Activated CD4-positive, alpha-beta T cell treated with anti-CD3 and anti-CD28 coated beads, Interleukin-2, Interleukin-4, amounts not matched to agents 100 ng/mL and 50 ng/mL, durations not matched to agents 16 hours and 8 hours (primary cell): ENCODE data around the gene RTF1.
"Not testable (repeated sequence)": the region's sequence is repeated elsewhere in the genome, so short reads cannot be mapped to it uniquely, and the experiment has no call there.

Experiments used
- DNase-seq: peaks from one replicate; pipeline ENCODE4 v3.0.0-alpha.2; 2020; ENCODE audit warnings: low spot score

Gene RTF1

GRCh38 chr15:41437448-41437847, 20.6 kb downstream of the RTF1 start:
- no peak for DNase-seq

GRCh38 chr15:41438206-41438605, 21.3 kb downstream of the RTF1 start:
- no peak for DNase-seq

GRCh38 chr15:41438745-41439144, 21.9 kb downstream of the RTF1 start:
- DNase-seq, result not testable (repeated sequence)

GRCh38 chr15:41443275-41443674, 26.4 kb downstream of the RTF1 start:
- DNase-seq, result no peak

GRCh38 chr15:41445399-41445798, 28.5 kb downstream of the RTF1 start:
- no peak for DNase-seq

- DNase-seq, result no peak
Measured at GRCh38 chr15:41462084-41462795, 45.3 kb downstream of the RTF1 start.

- no peak for DNase-seq
Measured at GRCh38 chr15:41464889-41465580, 48.1 kb downstream of the RTF1 start.

- DNase-seq, result peak; percentile 40
Measured at GRCh38 chr15:41465822-41466421, 49.0 kb downstream of the RTF1 start.

- DNase-seq, result no peak
Measured at GRCh38 chr15:41466711-41467110, 49.8 kb downstream of the RTF1 start.

- DNase-seq, result not testable (repeated sequence)
Measured at GRCh38 chr15:41469644-41470043, 52.7 kb downstream of the RTF1 start.

- no peak for DNase-seq
Measured at GRCh38 chr15:41473418-41473817, 56.5 kb downstream of the RTF1 start.

- DNase-seq, result no peak
Measured at GRCh38 chr15:41474436-41474835, 57.5 kb downstream of the RTF1 start.

- DNase-seq, result no peak
Measured at GRCh38 chr15:41474941-41475340, 58.0 kb downstream of the RTF1 start.

- DNase-seq, result no peak
Measured at GRCh38 chr15:41476416-41477048, 59.6 kb downstream of the RTF1 start.

GRCh38 chr15:41480396-41481140, 63.7 kb downstream of the RTF1 start:
- DNase-seq, result no peak

- DNase-seq, result no peak
Measured at GRCh38 chr15:41482110-41482877, 65.4 kb downstream of the RTF1 start.

GRCh38 chr15:41483115-41483514, 66.2 kb downstream of the RTF1 start:
- DNase-seq, result peak; percentile 55

GRCh38 chr15:41483519-41483918, 66.6 kb downstream of the RTF1 start:
- peak; percentile 46 for DNase-seq

GRCh38 chr15:41484937-41485625, 68.2 kb downstream of the RTF1 start:
- no peak for DNase-seq

- DNase-seq, result no peak
Measured at GRCh38 chr15:41486286-41486685, 69.4 kb downstream of the RTF1 start.

- no peak for DNase-seq
Measured at GRCh38 chr15:41487381-41487780, 70.5 kb downstream of the RTF1 start.
